H1 (cell line): ENCODE data around the gene ARR3. TPM values are rescaled to one million over a fixed set of nuclear protein-coding genes. Genes with fewer than 3 reads are reported as not detected.

Source experiments
- CTCF ChIA-PET: fragments of 300-600 bp; sonication (Branson Sonifier 250); formaldehyde crosslinking; loops from one replicate; lab custom pipeline; 2021; ENCODE audit not compliant: partially characterized antibody; lab: Charles Lee
- POLR2A ChIA-PET: fragments of 300-600 bp; sonication (Branson Sonifier 250); formaldehyde crosslinking; loops from one replicate; lab custom pipeline; 2021; ENCODE audit warnings: inconsistent platforms; ENCODE audit not compliant: partially characterized antibody; lab: Charles Lee
- DNase-seq, 2 experiments: peaks; one replicate each; pipeline versions ENCODE4 v3.0.0 to v3.0.0-alpha.2; 2010 to 2022; ENCODE audit warnings: low spot score in 2 of 2, low read depth in 1 of 2, mixed read lengths in 1 of 2
- FAIRE-seq: peaks from 2 replicates; lab custom pipeline; 2011; peaks lifted over from hg19 to GRCh38; lab: Jason Lieb, UNC
- H2AFZ ChIP-seq: 2 replicates; pipeline ENCODE4 v1.8.1; 2012; ENCODE audit warnings: low read length, inconsistent platforms
- H2AK5ac ChIP-seq: 2 replicates; pipeline ENCODE4 v1.6.1; 2013; ENCODE audit warnings: low read depth, low read length
- H2BK120ac ChIP-seq: replicated peaks from 2 replicates; pipeline ENCODE3; 2013; ENCODE audit warnings: low read depth, low read length, inconsistent platforms
- H2BK12ac ChIP-seq: 2 replicates; pipeline ENCODE4 v1.6.1; 2013; ENCODE audit warnings: low read depth, low read length
- H2BK15ac ChIP-seq: 2 replicates; pipeline ENCODE4 v1.6.1; 2013; ENCODE audit warnings: low read length
- H2BK20ac ChIP-seq: 2 replicates; pipeline ENCODE4 v1.6.1; 2013; ENCODE audit warnings: low read length
- H2BK5ac ChIP-seq: 2 replicates; pipeline ENCODE4 v1.6.1; 2013; ENCODE audit warnings: low read depth, low read length
- H3K14ac ChIP-seq: 2 replicates; pipeline ENCODE4 v1.6.1; 2013; ENCODE audit warnings: inconsistent platforms; ENCODE audit not compliant: insufficient read length
- H3K18ac ChIP-seq: 2 replicates; pipeline ENCODE4 v1.6.1; 2013; ENCODE audit warnings: low read length; ENCODE audit errors: extremely low read depth
- H3K23ac ChIP-seq: 2 replicates; pipeline ENCODE4 v1.6.1; 2013; ENCODE audit warnings: inconsistent platforms; ENCODE audit not compliant: insufficient read length
- H3K23me2 ChIP-seq: 2 replicates; pipeline ENCODE4 v1.6.1; 2013; ENCODE audit warnings: low read depth, low read length
- H3K27ac ChIP-seq: 2 replicates; pipeline ENCODE4 v1.6.1; 2011; ENCODE audit warnings: low read depth, low read length, inconsistent platforms
- H3K27me3 ChIP-seq, 4 experiments: replicated peaks in 1 of 4; 1 replicate in 1 of 4; 2 replicates in 3 of 4; pipeline versions ENCODE4 v1.6.1 to v1.8.1; 2011 to 2013; ENCODE audit warnings: low read length in 3 of 4, mild to moderate bottlenecking in 3 of 4, inconsistent platforms in 2 of 4, mixed read lengths in 2 of 4, moderate library complexity in 1 of 4; ENCODE audit not compliant: control insufficient read depth in 3 of 4, insufficient read depth in 3 of 4; ENCODE audit errors: extremely low read depth in 1 of 4
- H3K36me3 ChIP-seq, 4 experiments: 2 replicates each; pipeline versions ENCODE4 v1.6.1 to v1.8.1; 2011 to 2013; ENCODE audit warnings: mild to moderate bottlenecking in 4 of 4, low read length in 3 of 4, moderate library complexity in 2 of 4, control low read depth in 1 of 4, inconsistent platforms in 1 of 4; ENCODE audit not compliant: insufficient read depth in 4 of 4, control insufficient read depth in 2 of 4
- H3K4ac ChIP-seq: replicated peaks from 2 replicates; pipeline ENCODE3; 2013; ENCODE audit warnings: low read length, low read depth, mixed read lengths, inconsistent platforms; ENCODE audit not compliant: insufficient read length
- H3K4me1 ChIP-seq, 4 experiments: replicated peaks in 1 of 4; 1 replicate in 1 of 4; 2 replicates in 3 of 4; pipeline versions ENCODE4 v1.6.1 to v1.8.1; 2011 to 2013; ENCODE audit warnings: low read length in 3 of 4, inconsistent platforms in 2 of 4, mixed read lengths in 1 of 4; ENCODE audit not compliant: insufficient read depth in 4 of 4, control insufficient read depth in 3 of 4
- H3K4me2 ChIP-seq, 2 experiments: 2 replicates each; pipeline versions ENCODE4 v1.6.1 to v1.8.1; 2011 to 2013; ENCODE audit warnings: low read depth in 2 of 2, low read length in 2 of 2, control low read depth in 1 of 2, inconsistent platforms in 1 of 2, mild to moderate bottlenecking in 1 of 2; ENCODE audit not compliant: insufficient read depth in 1 of 2
- H3K4me3 ChIP-seq, 4 experiments: fragments of 200-600, 300-600 bp in 1 of 4; sonication (generic), shearing (Covaris generic), sonication (Bioruptor Twin) in 1 of 4; 2 replicates each; pipeline versions ENCODE4 v1.5.1 to v1.8.1; 2011 to 2016; ENCODE audit warnings: low read length in 4 of 4, low read depth in 3 of 4, control low read depth in 2 of 4, inconsistent platforms in 2 of 4, mild to moderate bottlenecking in 2 of 4, mixed read lengths in 1 of 4, moderate library complexity in 1 of 4; ENCODE audit not compliant: insufficient read depth in 2 of 4; ENCODE audit errors: extremely low read depth in 1 of 4
- H3K56ac ChIP-seq: replicated peaks from 2 replicates; pipeline ENCODE3; 2013; ENCODE audit warnings: low read depth, mild to moderate bottlenecking, mixed read lengths, low read length, inconsistent platforms; ENCODE audit not compliant: insufficient read length
- H3K79me1 ChIP-seq: 2 replicates; pipeline ENCODE4 v1.6.1; 2013; ENCODE audit warnings: low read depth, low read length, control low read depth
- H3K79me2 ChIP-seq, 2 experiments: 2 replicates each; pipeline versions ENCODE4 v1.6.1 to v1.8.1; 2012 to 2013; ENCODE audit warnings: low read length in 2 of 2, mild to moderate bottlenecking in 2 of 2, inconsistent platforms in 1 of 2; ENCODE audit not compliant: insufficient read depth in 2 of 2, control insufficient read depth in 1 of 2
- H3K9ac ChIP-seq, 4 experiments: replicated peaks in 1 of 4; 1 replicate in 1 of 4; 2 replicates in 3 of 4; pipeline versions ENCODE4 v1.6.1 to v1.8.1; 2011 to 2013; ENCODE audit warnings: low read depth in 3 of 4, low read length in 3 of 4, control low read depth in 2 of 4, mild to moderate bottlenecking in 2 of 4, moderate library complexity in 2 of 4, inconsistent platforms in 1 of 4; ENCODE audit errors: extremely low read depth in 1 of 4
- H3K9me3 ChIP-seq, 2 experiments: 2 replicates each; pipeline versions ENCODE4 v1.6.1 to v1.8.1; 2012 to 2013; ENCODE audit warnings: mild to moderate bottlenecking in 2 of 2, moderate library complexity in 2 of 2, control low read depth in 1 of 2, inconsistent platforms in 1 of 2, low read depth in 1 of 2, low read length in 1 of 2, mixed read lengths in 1 of 2; ENCODE audit not compliant: insufficient read depth in 2 of 2
- H4K20me1 ChIP-seq, 2 experiments: replicated peaks in 1 of 2; 2 replicates each; pipeline versions ENCODE3 to v1.8.1; 2011 to 2013; ENCODE audit warnings: inconsistent platforms in 2 of 2, low read length in 2 of 2, mild to moderate bottlenecking in 1 of 2; ENCODE audit not compliant: insufficient read depth in 2 of 2, control insufficient read depth in 1 of 2
- H4K5ac ChIP-seq: 2 replicates; pipeline ENCODE4 v1.6.1; 2013; ENCODE audit warnings: low read length, low read depth, mixed read lengths, inconsistent platforms; ENCODE audit not compliant: insufficient read length
- H4K8ac ChIP-seq: 2 replicates; pipeline ENCODE4 v1.8.0; 2013; ENCODE audit warnings: mild to moderate bottlenecking, moderate library complexity, low read length, inconsistent platforms; ENCODE audit not compliant: insufficient read depth; ENCODE audit errors: extremely low read depth
- H4K91ac ChIP-seq: replicated peaks from 2 replicates; pipeline ENCODE3; 2013; ENCODE audit warnings: low read length, mixed read lengths, inconsistent platforms; ENCODE audit not compliant: insufficient read length
- CREB1 ChIP-seq: IDR thresholded peaks from 2 replicates; pipeline ENCODE4 v1.6.1; 2012; ENCODE audit warnings: inconsistent platforms
- CTCF ChIP-seq, 3 experiments: IDR thresholded peaks; 1 replicate in 2 of 3; 2 replicates in 1 of 3; pipeline versions ENCODE4 v1.5.1 to v1.6.1; 2011; ENCODE audit warnings: low read length in 3 of 3, mild to moderate bottlenecking in 3 of 3, inconsistent platforms in 2 of 3, low read depth in 1 of 3, moderate library complexity in 1 of 3; ENCODE audit not compliant: insufficient read depth in 1 of 3; ENCODE audit errors: control extremely low read depth in 1 of 3
- POU5F1 ChIP-seq: IDR thresholded peaks from 2 replicates; pipeline ENCODE4 v1.6.1; 2011; ENCODE audit warnings: low read depth, mild to moderate bottlenecking, low read length, moderate library complexity
- WGBS, 2 experiments: shearing (Covaris generic) in 1 of 2; methylation state at CpG; one replicate each; pipeline versions ENCODE4 v1.1.6 to v1.1.7; 2013 to 2015; ENCODE audit warnings: low lambda C conversion rate in 2 of 2, mixed read lengths in 2 of 2, inconsistent platforms in 1 of 2, low coverage in 1 of 2, missing lambda C conversion rate in 1 of 2; ENCODE audit not compliant: insufficient replicate concordance in 2 of 2, insufficient coverage in 1 of 2, insufficient read length in 1 of 2; ENCODE audit errors: extremely low coverage in 1 of 2, missing lambda C conversion rate in 1 of 2; 5-methylcytosine and 5-hydroxymethylcytosine counted together
- polyA plus RNA-seq, 7 experiments: library from polyadenylated mRNA; depleted of rRNA in 3 of 7; stranded (reverse) in 5 of 7; unstranded in 2 of 7; fragments of >200 nt in 5 of 7; fragments of 200-250 nt in 2 of 7; gene quantifications; 1 replicate in 5 of 7; 2 replicates in 1 of 7; 4 replicates in 1 of 7; pipeline versions ENCODE4 v1.2.1 to v1.2.3, GENCODE V29; 2011 to 2013; ENCODE audit warnings: missing spikeins in 2 of 7, mixed read lengths in 2 of 7
- total RNA-seq: library from RNA; stranded (reverse); fragmentation: NEBNext Ultra II Directional; extraction: Animal tissue kit (Norgen Biotek cat#: 25700); gene quantifications from 2 replicates; pipeline ENCODE4 v1.2.1, GENCODE V29; 2021

Gene ARR3
- total and polyA plus RNA-seq, 2 of the 8 experiments (the other 6 are each of a cell fraction or from before 2014, with no cell fraction given), result not detected

- H3K9ac ChIP-seq, result peak overlapping the region in 3 of 4 experiments; percentile 45 to 67 (median 62); a peak in 4 of 7 replicates
Observed at GRCh38 chrX:70289168-70289792, 21.1 kb downstream of the ARR3 start.

More at GRCh38 chrX:70289168-70289792, 21.1 kb downstream of the ARR3 start:
- Histone ChIP-seq H2AFZ (peak overlapping the region; percentile 88; the same call in 1 of the 2 replicates), H3K36me3 (peaks cover 0 to 8% (median 4%) of the 10 kb centered on the region in 4 experiments; a peak in 4 of 8 replicates), H3K14ac (no peak overlapping the region), H4K8ac (no peak overlapping the region), H3K23me2 (no peaks in the 10 kb centered on the region; the same call in 1 of the 2 replicates), H3K4me3 (peak overlapping the region; percentile 71 to 91 (median 82)), H4K5ac (no peak overlapping the region), H2BK15ac (no peak overlapping the region), H3K27me3 (no peaks in the 10 kb centered on the region), H2BK120ac (no peak overlapping the region), H4K91ac (no peak overlapping the region), H2BK12ac (no peak overlapping the region), H2AK5ac (no peak overlapping the region), H3K4ac (no peak overlapping the region), H2BK20ac (no peak overlapping the region), H3K4me2 (peak overlapping the region; percentile 69 to 72), H4K20me1 (no peaks in the 10 kb centered on the region), H3K9me3 (no peaks in the 10 kb centered on the region), H3K18ac (peak overlapping the region; percentile 60; the same call in 1 of the 2 replicates), H3K56ac (no peak overlapping the region)
- POLR2A ChIA-PET, result interaction anchor here (0.8 kb wide), 2 partner anchors 25 to 27 kb away, joined by 3 to 4 read pairs; no protein-coding TSS in a partner anchor
- DNase-seq, result no peak
- 31% methylated on average over 11 of the region's 11 CpGs; no CpG with 5 or more reads in 1 of the 2 experiments for whole genome bisulfite sequencing, 2 experiments
- CTCF ChIA-PET, result interaction anchor here (0.6 kb wide), 1 partner anchor 670 kb away, joined by 3 read pairs; no protein-coding TSS in a partner anchor
- TF ChIP-seq CREB1, result no peak
- TF ChIP-seq POU5F1, result no peak
- no peak for TF ChIP-seq CTCF (IDR thresholded peaks at IDR 0.05; ENCODE audit: control extremely low read depth in 1 of 3, insufficient read depth in 1 of 3, low read depth in 1 of 3, low read length in 3 of 3)
- TF ChIP-seq, all 59 proteins: peak for 0
- no peaks in the 10 kb centered on the region; a peak in 2 of 7 replicates for H3K4me1 ChIP-seq
- H3K79me1 ChIP-seq, result no peaks in the 10 kb centered on the region; the same call in 1 of the 2 replicates
- no peak overlapping the region for H3K23ac ChIP-seq
- H2BK5ac ChIP-seq, result no peak overlapping the region; the same call in 1 of the 2 replicates
- H3K79me2 ChIP-seq, result peaks cover 0 to 18% of the 10 kb centered on the region in 2 experiments; a peak in 2 of 4 replicates
- no peak overlapping the region for H3K27ac ChIP-seq
- FAIRE-seq, result no peak
